PFSK-1 (cell line): ENCODE results near the gene SSUH2.

ENCODE experiments used
- FOXP2 ChIP-seq: optimal IDR thresholded peaks from 2 replicates; pipeline ENCODE3; 2011; ENCODE audit warnings: borderline replicate concordance, control low read depth, inconsistent platforms; ENCODE audit not compliant: insufficient read depth; ENCODE audit errors: extremely low read length, extremely low read depth
- POLR2AphosphoS5 ChIP-seq: IDR thresholded peaks from 2 replicates; pipeline ENCODE4 v1.6.1; 2012; ENCODE audit warnings: low read depth, mild to moderate bottlenecking, control low read depth, low read length, moderate library complexity
- SIN3A ChIP-seq: IDR thresholded peaks from 2 replicates; pipeline ENCODE4 v1.6.1; 2012; ENCODE audit warnings: mild to moderate bottlenecking, low read length, moderate library complexity, borderline replicate concordance; ENCODE audit not compliant: insufficient read depth
- TAF1 ChIP-seq: IDR thresholded peaks from 2 replicates; pipeline ENCODE4 v1.6.1; 2012; ENCODE audit warnings: low read length, control low read depth, borderline replicate concordance; ENCODE audit not compliant: insufficient read depth
- TF ChIP-seq, protein P1 (sequence below), 2 experiments: IDR thresholded peaks; 2 replicates each; pipeline versions ENCODE4 v1.6.1 to v1.8.0; 2011 to 2012; ENCODE audit warnings: low read depth in 2 of 2, low read length in 2 of 2, control low read depth in 1 of 2, inconsistent platforms in 1 of 2, mild to moderate bottlenecking in 1 of 2, moderate library complexity in 1 of 2; ENCODE audit not compliant: insufficient read depth in 1 of 2

- TF ChIP-seq, protein P1, sequence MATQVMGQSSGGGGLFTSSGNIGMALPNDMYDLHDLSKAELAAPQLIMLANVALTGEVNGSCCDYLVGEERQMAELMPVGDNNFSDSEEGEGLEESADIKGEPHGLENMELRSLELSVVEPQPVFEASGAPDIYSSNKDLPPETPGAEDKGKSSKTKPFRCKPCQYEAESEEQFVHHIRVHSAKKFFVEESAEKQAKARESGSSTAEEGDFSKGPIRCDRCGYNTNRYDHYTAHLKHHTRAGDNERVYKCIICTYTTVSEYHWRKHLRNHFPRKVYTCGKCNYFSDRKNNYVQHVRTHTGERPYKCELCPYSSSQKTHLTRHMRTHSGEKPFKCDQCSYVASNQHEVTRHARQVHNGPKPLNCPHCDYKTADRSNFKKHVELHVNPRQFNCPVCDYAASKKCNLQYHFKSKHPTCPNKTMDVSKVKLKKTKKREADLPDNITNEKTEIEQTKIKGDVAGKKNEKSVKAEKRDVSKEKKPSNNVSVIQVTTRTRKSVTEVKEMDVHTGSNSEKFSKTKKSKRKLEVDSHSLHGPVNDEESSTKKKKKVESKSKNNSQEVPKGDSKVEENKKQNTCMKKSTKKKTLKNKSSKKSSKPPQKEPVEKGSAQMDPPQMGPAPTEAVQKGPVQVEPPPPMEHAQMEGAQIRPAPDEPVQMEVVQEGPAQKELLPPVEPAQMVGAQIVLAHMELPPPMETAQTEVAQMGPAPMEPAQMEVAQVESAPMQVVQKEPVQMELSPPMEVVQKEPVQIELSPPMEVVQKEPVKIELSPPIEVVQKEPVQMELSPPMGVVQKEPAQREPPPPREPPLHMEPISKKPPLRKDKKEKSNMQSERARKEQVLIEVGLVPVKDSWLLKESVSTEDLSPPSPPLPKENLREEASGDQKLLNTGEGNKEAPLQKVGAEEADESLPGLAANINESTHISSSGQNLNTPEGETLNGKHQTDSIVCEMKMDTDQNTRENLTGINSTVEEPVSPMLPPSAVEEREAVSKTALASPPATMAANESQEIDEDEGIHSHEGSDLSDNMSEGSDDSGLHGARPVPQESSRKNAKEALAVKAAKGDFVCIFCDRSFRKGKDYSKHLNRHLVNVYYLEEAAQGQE (IDR thresholded peaks at IDR 0.05; ENCODE audit: insufficient read depth in 1 of 2, low read depth in 2 of 2, low read length in 2 of 2) = no peak
- TF ChIP-seq POLR2AphosphoS5 = no peak
- TF ChIP-seq TAF1 = no peak
- no peak for TF ChIP-seq SIN3A
- TF ChIP-seq FOXP2 = no peak
Measured at GRCh38 chr3:8641472-8641871, 3.1 kb downstream of the SSUH2 start.
